ENCODE results near the gene PDS5A. TPM values are rescaled to one million over a fixed set of nuclear protein-coding genes. Genes with fewer than 3 reads are reported as not detected.
"Not testable (repeated sequence)": the region's sequence is repeated elsewhere in the genome, so short reads cannot be mapped to it uniquely, and the experiment has no call there.

The PDS5A gene
- total and polyA plus RNA-seq, 3 experiments from 2014 or later, result 49.2 to 111 (median 111) TPM

DNA sequence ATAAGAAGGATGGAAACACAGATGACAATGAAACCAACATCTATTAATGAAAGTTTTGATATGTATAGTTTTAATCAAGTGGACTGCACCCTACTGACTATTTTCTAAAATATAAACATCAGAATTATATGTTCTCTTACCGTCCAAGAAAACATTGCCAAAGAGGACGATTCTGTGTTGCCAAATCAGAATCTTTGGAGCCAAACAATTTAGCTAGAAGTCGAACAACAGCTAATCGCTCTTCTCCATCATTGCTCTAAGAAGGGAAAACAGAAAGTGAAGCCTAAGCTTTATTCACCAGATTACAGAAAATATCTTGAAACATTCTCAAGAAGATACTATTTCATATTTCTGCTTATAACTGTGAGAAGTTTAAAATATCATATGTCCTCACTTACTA lies 64.2 kb downstream of the PDS5A start:
- Histone ChIP-seq H3K4me3 (ENCODE audit: low read length) (no peak overlapping the region), H3K27ac (ENCODE audit: low read depth, low read length) (no peak overlapping the region), H3K36me3 (ENCODE audit: insufficient read depth, low read length) (peaks cover 13% of the 10 kb centered on the region), H3K9me3 (ENCODE audit: low read length) (no peaks in the 10 kb centered on the region), H3K4me1 (ENCODE audit: insufficient read depth, low read length) (no peaks in the 10 kb centered on the region), H3K27me3 (ENCODE audit: insufficient read depth, low read length, poor library complexity, severe bottlenecking) (no peaks in the 10 kb centered on the region)
- Mint-ChIP-seq H3K36me3 (peaks cover 0 to 71% (median 5%) of the 10 kb centered on the region in 3 donors), H3K27me3 (no peaks in the 10 kb centered on the region), H3K27ac (peak overlapping the region in 1 of 8 donors; percentile 46), H3K4me3 (no peak overlapping the region), H3K4me1 (no peaks in the 10 kb centered on the region), H3K9me3 (no peaks in the 10 kb centered on the region)
- ChIA-PET POLR2A (no interaction called here), CTCF (no interaction called here)
- DNase-seq, result no peak

DNA sequence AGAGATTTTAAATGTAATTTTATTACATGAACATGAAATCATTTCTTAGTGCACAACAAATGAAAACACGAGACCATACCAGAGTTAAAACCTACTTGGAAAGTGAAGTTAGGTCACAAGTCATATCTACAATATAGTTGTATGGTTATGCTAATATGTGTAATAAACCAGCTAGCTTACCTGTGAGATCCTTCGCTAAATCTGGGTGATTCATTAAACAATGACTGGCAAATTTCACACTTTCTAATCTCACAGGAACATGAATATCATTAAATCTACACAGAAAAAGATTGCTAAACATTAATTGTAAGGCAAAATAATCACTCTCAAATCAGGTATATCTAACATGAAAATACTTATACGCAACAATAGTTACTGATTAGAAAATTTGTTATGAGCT lies 67.6 kb downstream of the PDS5A start:
- ChIA-PET POLR2A (no interaction called here), CTCF (interaction anchor here (1.3 kb wide), 1 partner anchor 10 kb away, joined by 3 read pairs; no protein-coding TSS in a partner anchor)
- Histone ChIP-seq H3K9me3 (ENCODE audit: low read length) (no peaks in the 10 kb centered on the region), H3K4me1 (ENCODE audit: insufficient read depth, low read length) (no peaks in the 10 kb centered on the region), H3K4me3 (ENCODE audit: low read length) (no peak overlapping the region), H3K27me3 (ENCODE audit: insufficient read depth, low read length, poor library complexity, severe bottlenecking) (no peaks in the 10 kb centered on the region), H3K36me3 (ENCODE audit: insufficient read depth, low read length) (peaks cover 1% of the 10 kb centered on the region), H3K27ac (ENCODE audit: low read depth, low read length) (no peak overlapping the region)
- no peak overlapping the region for H3K27ac Mint-ChIP-seq
- no peaks in the 10 kb centered on the region for H3K27me3 Mint-ChIP-seq
- H3K4me3 Mint-ChIP-seq, result no peak overlapping the region
- H3K4me1 Mint-ChIP-seq, result peaks cover 0 to 2% (median 0%) of the 10 kb centered on the region in 3 donors
- no peak for DNase-seq
- peaks cover 0 to 78% (median 11%) of the 10 kb centered on the region in 3 donors for H3K36me3 Mint-ChIP-seq
- no peaks in the 10 kb centered on the region for H3K9me3 Mint-ChIP-seq

DNA sequence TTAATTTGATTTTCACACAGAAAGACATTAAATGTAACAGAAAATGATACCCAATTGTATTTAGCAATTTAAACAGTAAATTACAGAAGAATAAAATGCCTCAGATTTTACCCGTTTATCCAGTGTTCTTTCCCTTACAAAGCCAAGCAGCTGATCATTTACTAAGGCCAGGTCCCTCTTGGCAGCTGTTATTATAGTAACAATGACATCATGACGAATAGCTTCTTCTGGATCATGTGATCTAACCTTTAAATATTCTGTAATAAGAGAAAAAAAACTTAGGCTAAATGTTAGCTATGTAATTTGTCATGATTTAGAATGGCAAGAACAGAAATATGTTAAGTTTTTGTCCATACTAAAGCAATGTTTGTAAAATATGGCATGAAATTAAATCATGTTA lies 69.4 kb downstream of the PDS5A start:
- no peak overlapping the region for H3K4me3 Mint-ChIP-seq
- DNase-seq, result no peak
- peaks cover 0 to 75% (median 12%) of the 10 kb centered on the region in 3 donors for H3K36me3 Mint-ChIP-seq
- ChIA-PET CTCF (no interaction called here), POLR2A (interaction anchor here (1.0 to 1.4 kb wide), 2 partner anchors 134 to 270 kb away, joined by 3 read pairs; no protein-coding TSS in a partner anchor)
- Histone ChIP-seq H3K4me3 (ENCODE audit: low read length) (no peak overlapping the region), H3K36me3 (ENCODE audit: insufficient read depth, low read length) (peaks cover 6% of the 10 kb centered on the region), H3K27ac (ENCODE audit: low read depth, low read length) (no peak overlapping the region), H3K27me3 (ENCODE audit: insufficient read depth, low read length, poor library complexity, severe bottlenecking) (no peaks in the 10 kb centered on the region), H3K4me1 (ENCODE audit: insufficient read depth, low read length) (no peaks in the 10 kb centered on the region), H3K9me3 (ENCODE audit: low read length) (no peaks in the 10 kb centered on the region)
- H3K4me1 Mint-ChIP-seq, result peaks cover 0 to 2% (median 0%) of the 10 kb centered on the region in 3 donors
- peak overlapping the region in 2 of 8 donors; percentile 38 to 58 for H3K27ac Mint-ChIP-seq
- H3K9me3 Mint-ChIP-seq, result no peaks in the 10 kb centered on the region
- H3K27me3 Mint-ChIP-seq, result no peaks in the 10 kb centered on the region

DNA sequence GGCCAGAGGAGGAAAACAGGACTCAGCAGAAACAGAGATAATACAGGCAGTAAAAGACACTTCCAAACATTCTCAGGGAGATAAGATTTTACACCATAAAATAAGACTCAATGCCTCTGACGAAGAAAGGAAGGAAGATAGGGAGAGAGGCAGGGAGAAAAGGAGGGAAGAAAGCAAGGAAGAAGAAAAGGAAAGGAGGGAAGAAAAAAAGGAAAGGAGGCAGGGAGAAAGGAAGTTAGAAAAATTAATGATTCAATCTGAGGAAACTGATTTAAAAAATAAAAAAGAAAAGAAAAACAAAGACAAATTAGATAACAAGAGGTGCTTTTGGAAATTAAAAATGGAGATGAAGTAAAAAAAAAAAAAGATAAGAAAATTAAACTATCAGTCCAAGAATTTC lies 72.1 kb downstream of the PDS5A start:
- Mint-ChIP-seq H3K4me1 (peaks cover 0 to 2% (median 0%) of the 10 kb centered on the region in 3 donors), H3K27me3 (no peaks in the 10 kb centered on the region), H3K27ac (peak overlapping the region in 6 of 8 donors; percentile 45 to 86 (median 65)), H3K4me3 (no peak overlapping the region), H3K36me3 (peaks cover 0 to 75% (median 15%) of the 10 kb centered on the region in 3 donors), H3K9me3 (no peaks in the 10 kb centered on the region)
- POLR2A ChIA-PET, result no interaction called here
- no peaks in the 10 kb centered on the region for H3K9me3 ChIP-seq (ENCODE audit: low read length)
- no peak for DNase-seq
- no peaks in the 10 kb centered on the region for H3K27me3 ChIP-seq (ENCODE audit: insufficient read depth, low read length, poor library complexity, severe bottlenecking)
- CTCF ChIA-PET, result no interaction called here
- no peak overlapping the region for H3K27ac ChIP-seq (ENCODE audit: low read depth, low read length)
- no peaks in the 10 kb centered on the region for H3K4me1 ChIP-seq (ENCODE audit: insufficient read depth, low read length)
- peaks cover 24% of the 10 kb centered on the region for H3K36me3 ChIP-seq (ENCODE audit: insufficient read depth, low read length)
- no peak overlapping the region for H3K4me3 ChIP-seq (ENCODE audit: low read length)

DNA sequence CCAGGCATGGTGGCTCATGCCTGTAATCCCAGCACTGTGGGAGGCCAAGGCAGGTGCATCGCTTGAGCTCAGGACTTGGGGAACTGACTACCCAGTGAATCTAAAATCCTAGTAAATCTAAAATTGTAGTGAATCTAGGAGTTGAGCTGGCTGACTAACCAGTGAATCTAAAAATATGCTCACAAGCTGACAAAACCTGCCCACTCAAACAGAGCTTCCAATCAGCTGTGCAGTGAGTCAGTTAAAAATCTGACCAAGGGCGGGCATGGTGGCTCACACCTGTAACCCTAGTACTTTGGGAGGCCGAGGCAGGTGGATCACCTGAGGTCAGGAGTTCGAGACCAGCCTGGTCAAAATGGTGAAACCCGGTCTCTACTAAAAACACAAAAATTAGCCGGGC lies 72.7 kb downstream of the PDS5A start:
- Mint-ChIP-seq H3K36me3 (peaks cover 0 to 73% (median 15%) of the 10 kb centered on the region in 3 donors), H3K27ac (peak overlapping the region in 2 of 8 donors; percentile 45 to 66)
- CTCF ChIA-PET; H3K4me3 ChIP-seq (ENCODE audit: low read length); H3K27ac ChIP-seq (ENCODE audit: low read depth, low read length); H3K9me3 ChIP-seq (ENCODE audit: low read length); H3K4me1 ChIP-seq (ENCODE audit: insufficient read depth, low read length); H3K27me3 ChIP-seq (ENCODE audit: insufficient read depth, low read length, poor library complexity, severe bottlenecking); H3K9me3 Mint-ChIP-seq; DNase-seq; H3K4me3 Mint-ChIP-seq; H3K4me1 Mint-ChIP-seq; H3K27me3 Mint-ChIP-seq: not testable (repeated sequence)
- POLR2A ChIA-PET, result interaction anchor here (0.6 kb wide), 1 partner anchor 73 kb away, joined by 3 read pairs; no protein-coding TSS in a partner anchor
- peaks cover 25% of the 10 kb centered on the region for H3K36me3 ChIP-seq (ENCODE audit: insufficient read depth, low read length)

DNA sequence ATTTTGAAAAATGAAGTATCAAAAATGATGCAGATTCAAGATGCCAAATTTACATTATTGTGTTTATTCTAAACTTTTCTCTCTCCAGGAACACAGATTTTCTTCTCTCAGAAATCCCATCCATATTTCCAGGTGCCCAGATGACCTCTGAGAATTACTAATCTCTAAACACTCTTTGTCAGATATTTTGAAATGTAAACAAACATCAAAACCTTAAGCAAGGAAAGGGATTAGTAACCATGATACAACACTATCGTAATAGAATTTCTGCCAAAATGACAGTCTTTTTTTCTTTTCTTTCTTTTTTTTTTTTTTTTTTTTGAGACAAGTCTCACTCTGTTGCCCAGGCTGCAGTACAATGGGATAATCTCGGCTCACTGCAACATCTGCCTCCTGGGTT lies 76.7 kb downstream of the PDS5A start:
- Histone ChIP-seq H3K9me3 (ENCODE audit: low read length) (no peaks in the 10 kb centered on the region), H3K4me3 (ENCODE audit: low read length) (no peak overlapping the region), H3K27ac (ENCODE audit: low read depth, low read length) (no peak overlapping the region), H3K36me3 (ENCODE audit: insufficient read depth, low read length) (peaks cover 59% of the 10 kb centered on the region), H3K27me3 (ENCODE audit: insufficient read depth, low read length, poor library complexity, severe bottlenecking) (no peaks in the 10 kb centered on the region), H3K4me1 (ENCODE audit: insufficient read depth, low read length) (no peaks in the 10 kb centered on the region)
- Mint-ChIP-seq H3K36me3 (peaks cover 0 to 81% (median 17%) of the 10 kb centered on the region in 3 donors), H3K4me3 (no peak overlapping the region), H3K4me1 (peaks cover 0 to 10% (median 2%) of the 10 kb centered on the region in 3 donors), H3K9me3 (no peaks in the 10 kb centered on the region), H3K27me3 (no peaks in the 10 kb centered on the region), H3K27ac (peak overlapping the region in 2 of 8 donors; percentile 20 to 65)
- DNase-seq, result no peak
- ChIA-PET CTCF (interaction anchor here (0.8 to 1.2 kb wide), 2 partner anchors 9 to 441 kb away, joined by 3 read pairs; no protein-coding TSS in a partner anchor), POLR2A (no interaction called here)

DNA sequence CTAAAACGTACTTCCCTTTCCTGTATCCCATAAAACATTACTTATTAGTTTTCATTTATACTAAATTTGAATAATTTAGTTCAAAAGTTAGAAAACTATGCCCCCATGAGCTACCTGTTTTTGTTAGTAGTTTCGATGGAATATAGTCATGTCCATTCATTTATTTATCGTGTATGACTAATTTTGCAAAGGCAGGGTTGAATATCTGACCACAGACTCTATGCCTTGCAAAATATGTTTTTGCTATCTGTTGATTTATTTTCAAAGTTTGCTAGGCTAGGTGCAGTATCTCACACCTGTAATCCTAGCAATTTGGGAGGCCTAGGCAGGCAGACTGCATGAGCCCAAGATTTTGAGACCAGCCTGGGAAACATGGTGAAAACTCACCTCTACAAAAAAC lies 78.4 kb downstream of the PDS5A start:
- peaks cover 0 to 82% (median 17%) of the 10 kb centered on the region in 3 donors for H3K36me3 Mint-ChIP-seq

DNA sequence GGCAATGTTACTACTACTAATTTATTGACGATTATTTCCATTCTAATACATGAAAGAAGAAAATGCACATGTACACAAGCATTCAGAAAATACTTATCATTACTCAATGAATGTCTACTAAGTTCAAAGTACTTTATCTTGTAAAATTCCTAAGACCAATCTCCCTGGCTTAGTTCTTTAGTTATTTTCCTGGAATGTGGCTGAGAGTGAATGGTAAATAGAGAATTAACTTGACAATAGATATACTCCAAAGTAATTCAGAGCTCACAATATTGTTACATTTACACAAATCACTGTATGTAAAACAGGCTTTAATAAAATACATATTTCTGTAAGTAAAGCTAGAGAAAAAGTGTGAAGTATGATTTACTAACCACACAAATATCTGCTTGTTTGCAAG lies 79.7 kb downstream of the PDS5A start:
- DNase-seq, result no peak
- Mint-ChIP-seq H3K27ac (no peak overlapping the region), H3K27me3 (no peaks in the 10 kb centered on the region), H3K4me3 (no peak overlapping the region), H3K36me3 (peaks cover 0 to 85% (median 19%) of the 10 kb centered on the region in 3 donors), H3K4me1 (peaks cover 0 to 10% (median 0%) of the 10 kb centered on the region in 3 donors), H3K9me3 (no peaks in the 10 kb centered on the region)
- Histone ChIP-seq H3K36me3 (ENCODE audit: insufficient read depth, low read length) (peaks cover 58% of the 10 kb centered on the region), H3K27ac (ENCODE audit: low read depth, low read length) (no peak overlapping the region), H3K4me3 (ENCODE audit: low read length) (no peak overlapping the region), H3K9me3 (ENCODE audit: low read length) (no peaks in the 10 kb centered on the region), H3K27me3 (ENCODE audit: insufficient read depth, low read length, poor library complexity, severe bottlenecking) (no peaks in the 10 kb centered on the region), H3K4me1 (ENCODE audit: insufficient read depth, low read length) (no peaks in the 10 kb centered on the region)
- ChIA-PET CTCF (no interaction called here), POLR2A (interaction anchor here (0.6 kb wide), 1 partner anchor 29 kb away, joined by 4 read pairs; no protein-coding TSS in a partner anchor)

More for the DNA sequence above, 78.4 kb downstream of the PDS5A start:
- no peak overlapping the region for H3K27ac ChIP-seq (ENCODE audit: low read depth, low read length)
- no peaks in the 10 kb centered on the region for H3K9me3 Mint-ChIP-seq
- ChIA-PET POLR2A (no interaction called here), CTCF (no interaction called here)
- peak overlapping the region in 3 of 8 donors; percentile 2 to 46 (median 45) for H3K27ac Mint-ChIP-seq
- no peak for DNase-seq
- H3K4me3 Mint-ChIP-seq, result no peak overlapping the region
- H3K4me1 ChIP-seq (ENCODE audit: insufficient read depth, low read length), result no peaks in the 10 kb centered on the region
- H3K27me3 Mint-ChIP-seq, result no peaks in the 10 kb centered on the region
- peaks cover 0 to 10% (median 0%) of the 10 kb centered on the region in 3 donors for H3K4me1 Mint-ChIP-seq
- H3K9me3 ChIP-seq (ENCODE audit: low read length), result no peaks in the 10 kb centered on the region
- no peaks in the 10 kb centered on the region for H3K27me3 ChIP-seq (ENCODE audit: insufficient read depth, low read length, poor library complexity, severe bottlenecking)
- peaks cover 55% of the 10 kb centered on the region for H3K36me3 ChIP-seq (ENCODE audit: insufficient read depth, low read length)
- no peak overlapping the region for H3K4me3 ChIP-seq (ENCODE audit: low read length)
